ENCODE results near the gene TTBK2.

- TF ChIP-seq POLR2A (IDR thresholded peaks at IDR 0.05; ENCODE audit: low read length), result no peak
- TF ChIP-seq GATA1 (IDR thresholded peaks at IDR 0.05; ENCODE audit: low read depth, low read length), result no peak
Measured at GRCh38 chr15:42954291-42954690, 33.7 kb upstream of the TTBK2 start.
